HG02610 (cell line): Measurements from ENCODE around the gene GMPR2.

Source experiments
- ATAC-seq: cut with Tn5 transposase; IDR thresholded peaks from one replicate; pipeline ENCODE4 v1.9.1; 2021; ENCODE audit warnings: mild to moderate bottlenecking, moderate library complexity; ENCODE audit not compliant: unreplicated experiment

The GMPR2 gene

GRCh38 chr14:24232645-24233537 lies at the start of gene GMPR2:
Gene GMPR2, plus strand, starts transcription at chr14:24232929. Its CDS starts 325 bp downstream, at chr14:24233254.
- peak; percentile 46 for ATAC-seq

GRCh38 chr14:24183014-24183481 lies 49.7 kb upstream of the GMPR2 start:
- no peak for ATAC-seq

- ATAC-seq, result no peak
Observed at GRCh38 chr14:24184104-24184970, 48.4 kb upstream of the GMPR2 start.

GRCh38 chr14:24185026-24185425 lies 47.7 kb upstream of the GMPR2 start:
- no peak for ATAC-seq

GRCh38 chr14:24185741-24186140 lies 47.0 kb upstream of the GMPR2 start:
- ATAC-seq, result no peak

- ATAC-seq, result no peak
Observed at GRCh38 chr14:24186831-24187538, 45.7 kb upstream of the GMPR2 start.

GRCh38 chr14:24187539-24187915 lies 45.2 kb upstream of the GMPR2 start:
- ATAC-seq, result no peak

GRCh38 chr14:24188251-24189058 lies 44.3 kb upstream of the GMPR2 start, which contains the start of gene IPO4:
Gene IPO4, minus strand, starts transcription at chr14:24188816. Its CDS starts 29 bp downstream, at chr14:24188787.
- ATAC-seq, result peak; percentile 93

GRCh38 chr14:24189059-24189375 lies 43.7 kb upstream of the GMPR2 start:
- ATAC-seq, result no peak

GRCh38 chr14:24189460-24189859 lies 43.3 kb upstream of the GMPR2 start:
- ATAC-seq, result no peak

- ATAC-seq, result no peak
Observed at GRCh38 chr14:24190416-24190815, 42.3 kb upstream of the GMPR2 start.

- no peak for ATAC-seq
Observed at GRCh38 chr14:24192933-24193332, 39.8 kb upstream of the GMPR2 start.

- ATAC-seq, result no peak
Observed at GRCh38 chr14:24194186-24194872, 38.4 kb upstream of the GMPR2 start.

- ATAC-seq, result no peak
Observed at GRCh38 chr14:24194873-24195185, 37.9 kb upstream of the GMPR2 start.

GRCh38 chr14:24195186-24196070 lies 37.3 kb upstream of the GMPR2 start, which contains the start of gene TM9SF1:
Gene TM9SF1, minus strand, starts transcription at chr14:24195441. Its CDS starts 422 bp downstream, at chr14:24195019.
- peak; percentile 84 for ATAC-seq

GRCh38 chr14:24196071-24197055 lies 36.4 kb upstream of the GMPR2 start:
- no peak for ATAC-seq

GRCh38 chr14:24197056-24197450 lies 35.7 kb upstream of the GMPR2 start:
- ATAC-seq, result no peak
